Measurements from ENCODE around the gene CSTPP1.
"Not testable (repeated sequence)": the region's sequence is repeated elsewhere in the genome, so short reads cannot be mapped to it uniquely, and the experiment has no call there.

CSTPP1 gene

GRCh38 chr11:46984987-46985386 lies 48.4 kb downstream of the CSTPP1 start:
- no peaks in the 10 kb centered on the region for H3K4me1 ChIP-seq
- TF ChIP-seq, protein P1, sequence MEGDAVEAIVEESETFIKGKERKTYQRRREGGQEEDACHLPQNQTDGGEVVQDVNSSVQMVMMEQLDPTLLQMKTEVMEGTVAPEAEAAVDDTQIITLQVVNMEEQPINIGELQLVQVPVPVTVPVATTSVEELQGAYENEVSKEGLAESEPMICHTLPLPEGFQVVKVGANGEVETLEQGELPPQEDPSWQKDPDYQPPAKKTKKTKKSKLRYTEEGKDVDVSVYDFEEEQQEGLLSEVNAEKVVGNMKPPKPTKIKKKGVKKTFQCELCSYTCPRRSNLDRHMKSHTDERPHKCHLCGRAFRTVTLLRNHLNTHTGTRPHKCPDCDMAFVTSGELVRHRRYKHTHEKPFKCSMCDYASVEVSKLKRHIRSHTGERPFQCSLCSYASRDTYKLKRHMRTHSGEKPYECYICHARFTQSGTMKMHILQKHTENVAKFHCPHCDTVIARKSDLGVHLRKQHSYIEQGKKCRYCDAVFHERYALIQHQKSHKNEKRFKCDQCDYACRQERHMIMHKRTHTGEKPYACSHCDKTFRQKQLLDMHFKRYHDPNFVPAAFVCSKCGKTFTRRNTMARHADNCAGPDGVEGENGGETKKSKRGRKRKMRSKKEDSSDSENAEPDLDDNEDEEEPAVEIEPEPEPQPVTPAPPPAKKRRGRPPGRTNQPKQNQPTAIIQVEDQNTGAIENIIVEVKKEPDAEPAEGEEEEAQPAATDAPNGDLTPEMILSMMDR (IDR thresholded peaks at IDR 0.05; ENCODE audit: low read depth, low read length): no peak
- no peaks in the 10 kb centered on the region for H3K27me3 ChIP-seq
- H3K4me3 ChIP-seq (ENCODE audit: low read depth, low read length): no peak overlapping the region
- DNase-seq: no peak
- no peaks in the 10 kb centered on the region for H3K9me3 ChIP-seq
- no peaks in the 10 kb centered on the region for H3K36me3 ChIP-seq

- no peak overlapping the region for H3K4me3 ChIP-seq (ENCODE audit: low read depth, low read length)
- DNase-seq: no peak
- no peaks in the 10 kb centered on the region for H3K9me3 ChIP-seq
- no peaks in the 10 kb centered on the region for H3K36me3 ChIP-seq
- H3K4me1 ChIP-seq: no peaks in the 10 kb centered on the region
- TF ChIP-seq, protein P1 (IDR thresholded peaks at IDR 0.05; ENCODE audit: low read depth, low read length): no peak
- H3K27me3 ChIP-seq: no peaks in the 10 kb centered on the region
Observed at GRCh38 chr11:46987183-46987582, 50.6 kb downstream of the CSTPP1 start.

GRCh38 chr11:46989810-46990487 lies 53.4 kb downstream of the CSTPP1 start:
- H3K4me3 ChIP-seq (ENCODE audit: low read depth, low read length); DNase-seq; H3K9me3 ChIP-seq; H3K27me3 ChIP-seq; H3K36me3 ChIP-seq; H3K4me1 ChIP-seq: not testable (repeated sequence)

DNA sequence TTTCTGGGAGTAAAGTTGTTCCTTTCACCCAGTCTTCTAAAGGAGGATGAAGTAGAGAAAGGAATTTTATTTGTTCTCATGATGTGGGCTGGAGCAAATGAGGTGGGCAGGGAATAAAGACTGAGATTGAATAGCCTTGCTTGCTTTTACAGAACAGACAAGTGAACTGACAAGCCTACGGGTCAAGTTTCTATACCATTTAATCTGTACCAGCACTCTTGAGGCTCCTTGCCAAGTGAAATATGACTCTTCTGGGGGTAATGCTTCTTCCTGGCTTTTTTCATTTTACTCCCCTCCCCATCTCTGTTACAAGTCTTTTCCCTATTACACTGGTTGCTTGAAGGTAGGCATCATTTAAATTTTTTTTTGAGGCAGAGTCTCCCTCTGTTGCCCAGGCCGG lies 54.8 kb downstream of the CSTPP1 start:
- H3K9me3 ChIP-seq: no peaks in the 10 kb centered on the region
- TF ChIP-seq, protein P1 (IDR thresholded peaks at IDR 0.05; ENCODE audit: low read depth, low read length): no peak
- no peaks in the 10 kb centered on the region for H3K36me3 ChIP-seq
- no peak overlapping the region for H3K4me3 ChIP-seq (ENCODE audit: low read depth, low read length)
- H3K4me1 ChIP-seq: no peaks in the 10 kb centered on the region
- no peak for DNase-seq
- H3K27me3 ChIP-seq: no peaks in the 10 kb centered on the region

GRCh38 chr11:46992386-46992785 lies 55.8 kb downstream of the CSTPP1 start:
- not testable (repeated sequence) for DNase-seq

GRCh38 chr11:46997796-46998195 lies 61.2 kb downstream of the CSTPP1 start:
- not testable (repeated sequence) for H3K36me3 ChIP-seq; H3K9me3 ChIP-seq; DNase-seq; H3K4me3 ChIP-seq (ENCODE audit: low read depth, low read length); H3K27me3 ChIP-seq; H3K4me1 ChIP-seq

More at GRCh38 chr11:46992386-46992785, 55.8 kb downstream of the CSTPP1 start:
- H3K4me3 ChIP-seq (ENCODE audit: low read depth, low read length); H3K36me3 ChIP-seq; H3K27me3 ChIP-seq; H3K4me1 ChIP-seq; H3K9me3 ChIP-seq: not testable (repeated sequence)

GRCh38 chr11:46999217-46999616 lies 62.7 kb downstream of the CSTPP1 start:
- no peak overlapping the region for H3K4me3 ChIP-seq (ENCODE audit: low read depth, low read length)
- no peak for DNase-seq
- H3K9me3 ChIP-seq: no peaks in the 10 kb centered on the region
- H3K4me1 ChIP-seq: no peaks in the 10 kb centered on the region; the same call in 1 of the 2 replicates
- no peaks in the 10 kb centered on the region for H3K36me3 ChIP-seq
- no peaks in the 10 kb centered on the region for H3K27me3 ChIP-seq
- TF ChIP-seq, protein P1 (IDR thresholded peaks at IDR 0.05; ENCODE audit: low read depth, low read length): no peak

DNA sequence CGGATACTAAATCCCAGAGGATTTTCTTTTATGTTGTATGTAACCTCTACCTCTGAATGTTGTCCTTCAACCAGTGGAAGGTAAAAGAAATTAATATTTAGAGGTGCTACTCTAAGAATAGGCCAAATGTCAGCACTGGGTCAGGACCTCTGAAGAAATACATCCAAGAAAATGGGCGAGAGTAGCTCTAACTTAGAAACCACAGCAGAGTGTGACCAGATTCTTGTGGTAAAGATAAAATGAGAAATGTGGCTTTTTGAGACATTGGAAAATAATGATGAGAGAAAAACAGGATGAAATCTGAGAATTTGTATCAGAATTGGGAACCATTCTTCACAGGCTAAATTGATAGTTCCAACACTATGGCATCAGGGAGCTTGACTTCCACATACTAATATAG lies 63.5 kb downstream of the CSTPP1 start:
- Histone ChIP-seq H3K9me3 (no peaks in the 10 kb centered on the region), H3K4me1 (no peaks in the 10 kb centered on the region; the same call in 1 of the 2 replicates)

More for the DNA sequence above, 63.5 kb downstream of the CSTPP1 start:
- no peak overlapping the region for H3K4me3 ChIP-seq (ENCODE audit: low read depth, low read length)
- no peak for DNase-seq
- H3K27me3 ChIP-seq: no peaks in the 10 kb centered on the region
- H3K36me3 ChIP-seq: no peaks in the 10 kb centered on the region
- TF ChIP-seq, protein P1 (IDR thresholded peaks at IDR 0.05; ENCODE audit: low read depth, low read length): no peak
